Measurements from ENCODE around the gene NUDT21.

NUDT21 gene

GRCh38 chr16:56421976-56422669 is 29.0 kb downstream of the NUDT21 start:
- no peak for DNase-seq (ENCODE audit: low read depth in 1 of 2, low spot score in 1 of 2)
- no peaks in the 10 kb centered on the region for H3K27me3 ChIP-seq (ENCODE audit: insufficient read depth, poor library complexity, severe bottlenecking)
- TF ChIP-seq SPI1 (IDR thresholded peaks at IDR 0.05; ENCODE audit: borderline replicate concordance, low read depth) (no peak), POLR2AphosphoS5 (IDR thresholded peaks at IDR 0.05; ENCODE audit: low read depth) (no peak), CTCF (IDR thresholded peaks at IDR 0.05; ENCODE audit: insufficient read depth, low read length) (no peak), REST (IDR thresholded peaks at IDR 0.05; ENCODE audit: insufficient replicate concordance, low read depth) (no peak), GABPA (IDR thresholded peaks at IDR 0.05; ENCODE audit: low read depth) (no peak)
- H3K27ac ChIP-seq (replicated peaks): no peak overlapping the region
- H3K4me3 ChIP-seq (replicated peaks; ENCODE audit: insufficient read depth, low read length): no peak overlapping the region

- Histone ChIP-seq H3K27ac (replicated peaks) (no peak overlapping the region), H3K27me3 (ENCODE audit: insufficient read depth, poor library complexity, severe bottlenecking) (no peaks in the 10 kb centered on the region), H3K4me3 (replicated peaks; ENCODE audit: insufficient read depth, low read length) (no peak overlapping the region)
- no peak for DNase-seq (ENCODE audit: low read depth in 1 of 2, low spot score in 1 of 2)
- TF ChIP-seq GABPA (IDR thresholded peaks at IDR 0.05; ENCODE audit: low read depth) (no peak), SPI1 (IDR thresholded peaks at IDR 0.05; ENCODE audit: borderline replicate concordance, low read depth) (no peak), CTCF (IDR thresholded peaks at IDR 0.05; ENCODE audit: insufficient read depth, low read length) (no peak)
Observed at GRCh38 chr16:56421313-56421712, 29.8 kb downstream of the NUDT21 start.

GRCh38 chr16:56420613-56421012 is 30.5 kb downstream of the NUDT21 start:
- Histone ChIP-seq H3K4me3 (replicated peaks; ENCODE audit: insufficient read depth, low read length) (no peak overlapping the region), H3K27ac (replicated peaks) (no peak overlapping the region), H3K27me3 (ENCODE audit: insufficient read depth, poor library complexity, severe bottlenecking) (no peaks in the 10 kb centered on the region)
- DNase-seq (ENCODE audit: low read depth in 1 of 2, low spot score in 1 of 2): no peak
- TF ChIP-seq SPI1 (IDR thresholded peaks at IDR 0.05; ENCODE audit: borderline replicate concordance, low read depth): no peak
- TF ChIP-seq CTCF (IDR thresholded peaks at IDR 0.05; ENCODE audit: insufficient read depth, low read length): no peak
- TF ChIP-seq GABPA (IDR thresholded peaks at IDR 0.05; ENCODE audit: low read depth): no peak
- TF ChIP-seq POLR2AphosphoS5 (IDR thresholded peaks at IDR 0.05; ENCODE audit: low read depth): no peak
- no peak for TF ChIP-seq REST (IDR thresholded peaks at IDR 0.05; ENCODE audit: insufficient replicate concordance, low read depth)

Measured in HL-60 (cell line).